GM19324 (cell line): ENCODE data around the gene HOXD10.

Source experiments
- ATAC-seq: cut with Tn5 transposase; IDR thresholded peaks from one replicate; pipeline ENCODE4 v1.9.1; 2021; ENCODE audit warnings: mild to moderate bottlenecking, moderate library complexity; ENCODE audit not compliant: unreplicated experiment, low FRiP score

The HOXD10 gene

GRCh38 chr2:176120364-176121189 is 4.0 kb downstream of the HOXD10 start:
- ATAC-seq: no peak

GRCh38 chr2:176121190-176122051 is 4.8 kb downstream of the HOXD10 start:
- ATAC-seq: no peak

GRCh38 chr2:176122052-176122682 is 5.6 kb downstream of the HOXD10 start:
- no peak for ATAC-seq

DNA sequence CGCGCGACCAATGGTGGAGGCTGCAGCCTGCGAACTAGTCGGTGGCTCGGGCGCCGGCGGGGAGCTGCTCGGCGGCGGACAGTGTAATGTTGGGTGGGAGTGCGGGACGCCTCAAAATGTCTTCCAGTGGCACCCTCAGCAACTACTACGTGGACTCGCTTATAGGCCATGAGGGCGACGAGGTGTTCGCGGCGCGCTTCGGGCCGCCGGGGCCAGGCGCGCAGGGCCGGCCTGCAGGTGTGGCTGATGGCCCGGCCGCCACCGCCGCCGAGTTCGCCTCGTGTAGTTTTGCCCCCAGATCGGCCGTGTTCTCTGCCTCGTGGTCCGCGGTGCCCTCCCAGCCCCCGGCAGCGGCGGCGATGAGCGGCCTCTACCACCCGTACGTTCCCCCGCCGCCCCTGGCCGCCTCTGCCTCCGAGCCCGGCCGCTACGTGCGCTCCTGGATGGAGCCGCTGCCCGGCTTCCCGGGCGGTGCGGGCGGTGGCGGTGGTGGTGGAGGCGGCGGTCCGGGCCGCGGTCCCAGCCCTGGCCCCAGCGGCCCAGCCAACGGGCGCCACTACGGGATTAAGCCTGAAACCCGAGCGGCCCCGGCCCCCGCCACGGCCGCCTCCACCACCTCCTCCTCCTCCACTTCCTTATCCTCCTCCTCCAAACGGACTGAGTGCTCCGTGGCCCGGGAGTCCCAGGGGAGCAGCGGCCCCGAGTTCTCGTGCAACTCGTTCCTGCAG is 6.3 kb downstream of the HOXD10 start, which contains the start of gene HOXD9:
Gene HOXD9 (plus strand): TSS at position 37 of the 728 bp plus-strand sequence. CDS start 50 bp downstream, at position 87.
- no peak for ATAC-seq

GRCh38 chr2:176123411-176124109 is 7.0 kb downstream of the HOXD10 start:
- ATAC-seq: no peak

- no peak for ATAC-seq
Observed at GRCh38 chr2:176124110-176124946, 7.8 kb downstream of the HOXD10 start.

- ATAC-seq: no peak
Observed at GRCh38 chr2:176124947-176125771, 8.6 kb downstream of the HOXD10 start.

DNA sequence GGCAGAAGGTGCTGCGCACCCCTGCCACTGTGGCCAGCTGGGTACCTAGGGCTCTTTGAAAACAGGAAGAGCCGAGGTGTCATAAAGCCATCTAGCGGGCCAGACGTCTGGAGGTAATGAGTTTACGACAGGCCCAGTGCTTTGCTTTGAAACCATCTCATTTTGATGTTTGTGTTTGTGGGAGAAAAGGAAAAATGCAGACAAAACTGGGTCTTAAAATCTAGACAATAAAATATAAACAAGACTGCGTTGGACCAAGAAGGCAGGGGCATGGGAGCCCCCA is 9.1 kb downstream of the HOXD10 start:
- no peak for ATAC-seq

GRCh38 chr2:176126929-176127773 is 10.6 kb downstream of the HOXD10 start:
- ATAC-seq: no peak

DNA sequence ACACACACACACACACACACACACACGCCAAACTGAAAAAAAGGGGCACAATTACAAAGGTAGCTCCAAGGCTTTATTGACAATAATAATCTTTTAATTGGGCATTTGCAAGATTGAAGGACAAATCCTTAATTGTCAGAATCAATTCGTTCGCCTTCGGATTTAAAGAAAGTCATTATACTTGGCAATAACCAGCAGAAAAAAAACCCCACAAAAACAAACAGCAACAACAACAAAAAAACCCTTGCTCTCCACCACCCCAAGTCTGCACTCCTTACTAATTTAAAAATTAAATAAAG is 11.1 kb downstream of the HOXD10 start:
- ATAC-seq: no peak

GRCh38 chr2:176128172-176128981 is 11.8 kb downstream of the HOXD10 start:
- ATAC-seq: no peak

DNA sequence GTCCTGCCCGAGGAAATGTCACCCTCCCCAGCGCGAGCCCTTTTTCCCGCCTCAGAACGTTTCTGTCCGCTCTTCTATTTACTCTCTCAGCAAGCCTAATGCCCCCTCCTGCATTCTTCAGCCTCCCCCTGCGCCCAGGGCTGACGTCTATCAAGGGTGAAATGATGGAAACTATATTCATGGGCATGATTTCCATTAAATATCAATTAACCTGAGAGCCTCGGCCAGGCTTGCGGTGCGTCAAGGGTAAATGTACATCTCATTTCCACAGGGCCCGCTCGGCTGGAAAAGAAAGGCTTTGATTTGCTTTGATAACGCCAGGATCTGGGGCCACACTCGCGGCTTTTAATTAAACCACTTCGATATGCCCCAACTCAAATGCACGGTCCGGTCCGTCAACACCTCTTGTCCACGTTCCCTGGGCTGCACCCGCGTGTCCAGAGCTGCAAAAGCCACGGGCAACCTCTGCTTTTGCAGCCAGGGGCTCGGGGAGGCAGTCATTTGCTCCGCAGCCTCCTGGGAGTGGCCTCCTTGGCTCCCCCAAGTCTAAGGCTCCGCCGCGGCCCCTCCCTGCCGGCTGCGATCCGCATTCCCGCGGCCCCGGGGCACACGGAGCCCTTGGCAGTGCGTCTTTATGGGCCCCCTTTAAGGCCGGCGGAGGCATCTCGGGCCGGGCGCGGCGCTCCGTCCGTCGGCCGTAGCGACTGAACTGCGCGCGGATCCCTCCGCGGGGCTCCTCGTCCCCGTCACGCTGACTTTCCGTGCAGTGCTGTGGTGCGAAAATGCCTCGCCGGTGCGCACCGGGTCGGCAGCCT is 12.6 kb downstream of the HOXD10 start, which contains the start of gene HOXD8:
Gene HOXD8 (plus strand): TSS at position 724 of the 815 bp plus-strand sequence. CDS start 662 bp downstream, outside the sequence.
- no peak for ATAC-seq

DNA sequence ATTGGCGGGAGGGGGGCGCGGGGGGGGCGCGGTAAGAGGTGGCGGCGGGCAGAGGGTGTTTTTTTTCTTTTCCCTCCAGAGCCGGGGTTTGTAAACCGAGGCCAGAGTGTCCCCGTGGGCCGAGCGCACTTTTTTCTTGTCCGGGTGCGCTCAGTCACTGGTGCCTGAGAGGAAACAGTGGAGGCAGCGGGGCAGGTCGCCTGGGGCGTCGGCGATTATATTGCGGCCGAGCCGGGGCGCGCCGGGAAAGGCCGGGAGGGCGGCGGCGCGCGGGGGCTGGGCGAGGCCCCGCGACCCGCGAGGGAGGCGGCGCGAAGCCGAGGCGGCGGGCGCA is 13.2 kb downstream of the HOXD10 start:
- ATAC-seq: no peak

DNA sequence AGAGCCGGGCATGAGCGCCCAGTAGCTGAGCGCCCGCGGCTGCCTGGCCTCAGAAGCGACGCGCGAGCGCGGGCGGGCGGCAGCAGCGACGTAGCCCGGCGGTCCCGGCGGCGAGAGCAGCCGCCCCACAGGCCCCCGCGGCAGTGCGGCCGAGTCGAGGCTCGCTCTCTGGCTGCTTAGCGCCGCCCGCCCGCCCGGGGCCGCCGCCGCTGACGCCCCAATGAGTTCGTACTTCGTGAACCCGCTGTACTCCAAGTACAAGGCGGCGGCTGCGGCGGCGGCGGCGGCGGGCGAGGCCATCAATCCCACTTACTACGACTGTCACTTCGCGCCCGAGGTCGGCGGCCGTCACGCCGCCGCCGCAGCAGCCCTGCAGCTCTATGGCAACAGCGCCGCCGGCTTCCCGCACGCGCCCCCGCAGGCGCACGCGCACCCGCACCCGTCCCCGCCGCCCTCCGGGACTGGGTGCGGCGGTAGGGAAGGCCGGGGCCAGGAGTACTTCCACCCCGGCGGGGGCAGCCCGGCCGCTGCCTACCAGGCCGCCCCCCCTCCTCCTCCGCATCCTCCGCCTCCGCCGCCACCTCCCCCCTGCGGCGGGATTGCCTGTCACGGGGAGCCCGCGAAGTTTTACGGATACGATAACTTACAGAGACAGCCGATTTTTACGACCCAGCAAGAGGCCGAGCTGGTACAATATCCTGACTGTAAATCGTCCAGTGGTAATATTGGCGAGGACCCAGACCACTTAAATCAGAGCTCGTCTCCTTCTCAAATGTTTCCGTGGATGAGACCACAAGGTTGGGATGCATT is 13.8 kb downstream of the HOXD10 start:
- ATAC-seq: no peak
